GM19239 (cell line): ENCODE results near the gene GAS6.

Experiments used
- DNase-seq: peaks from one replicate; pipeline ENCODE4 v3.0.0; 2011; ENCODE audit warnings: low spot score; ENCODE audit not compliant: insufficient read length
- FAIRE-seq: peaks from 2 replicates; lab custom pipeline; 2011; peaks lifted over from hg19 to GRCh38; lab: Jason Lieb, UNC

The GAS6 gene

DNA sequence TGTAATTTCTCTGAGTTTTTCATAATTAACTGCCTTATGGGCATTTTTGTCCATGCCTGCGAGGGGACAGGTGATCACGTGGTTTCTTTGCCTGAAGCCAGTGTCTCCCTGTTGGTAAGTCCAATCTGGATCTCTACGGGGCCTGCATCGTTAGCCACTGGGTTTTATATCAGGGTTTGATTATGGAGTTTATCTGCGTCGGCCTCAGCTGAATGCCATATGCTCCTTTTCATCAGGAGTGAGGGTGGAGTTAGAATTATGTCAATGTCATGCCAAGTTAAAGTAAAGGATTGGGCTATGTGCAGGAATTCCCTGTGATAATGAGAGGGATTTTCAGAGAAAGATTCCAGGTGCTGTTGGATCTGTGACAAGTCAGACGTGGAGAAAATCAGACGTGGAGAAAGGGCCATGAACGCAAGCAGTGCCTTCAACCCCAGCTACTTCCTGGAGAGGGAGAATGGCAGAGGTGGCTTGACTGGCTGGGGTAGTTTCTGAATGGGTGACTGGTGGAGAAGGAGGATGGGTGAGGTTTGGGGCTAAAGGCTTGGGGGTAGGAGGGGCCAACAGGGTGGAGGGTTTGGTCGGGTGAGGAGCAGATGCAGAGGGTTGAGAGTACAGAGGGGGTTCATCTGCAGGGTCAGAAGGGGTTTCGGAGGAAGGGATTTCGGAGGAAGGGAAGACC is 80.5 kb downstream of the GAS6 start:
- no peak for DNase-seq
- FAIRE-seq, result no peak

GRCh38 chr13:113782472-113782871 is 81.4 kb downstream of the GAS6 start:
- no peak for DNase-seq
- no peak for FAIRE-seq

DNA sequence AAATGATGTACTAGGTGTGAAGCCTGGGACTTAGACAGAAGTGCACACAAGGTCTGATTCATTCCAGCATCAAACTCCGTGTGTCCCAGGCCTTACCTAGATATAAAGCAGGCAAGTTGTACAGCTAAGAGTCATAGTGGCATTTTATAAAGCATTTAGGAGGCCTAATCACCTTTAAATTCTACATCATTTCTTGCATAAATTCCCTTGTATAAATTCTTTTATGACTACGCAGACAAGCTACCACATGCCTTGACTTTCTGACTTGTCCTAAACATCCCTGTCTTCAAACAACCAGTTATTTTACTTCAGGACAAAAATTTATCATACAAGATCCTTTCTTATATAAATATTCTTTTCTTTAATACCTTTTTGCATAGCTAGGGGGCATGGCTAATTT is 82.3 kb downstream of the GAS6 start:
- no peak for DNase-seq

GRCh38 chr13:113777311-113778260 is 86.3 kb downstream of the GAS6 start:
- DNase-seq, result no peak

More for the DNA sequence above, 82.3 kb downstream of the GAS6 start:
- FAIRE-seq, result no peak

DNA sequence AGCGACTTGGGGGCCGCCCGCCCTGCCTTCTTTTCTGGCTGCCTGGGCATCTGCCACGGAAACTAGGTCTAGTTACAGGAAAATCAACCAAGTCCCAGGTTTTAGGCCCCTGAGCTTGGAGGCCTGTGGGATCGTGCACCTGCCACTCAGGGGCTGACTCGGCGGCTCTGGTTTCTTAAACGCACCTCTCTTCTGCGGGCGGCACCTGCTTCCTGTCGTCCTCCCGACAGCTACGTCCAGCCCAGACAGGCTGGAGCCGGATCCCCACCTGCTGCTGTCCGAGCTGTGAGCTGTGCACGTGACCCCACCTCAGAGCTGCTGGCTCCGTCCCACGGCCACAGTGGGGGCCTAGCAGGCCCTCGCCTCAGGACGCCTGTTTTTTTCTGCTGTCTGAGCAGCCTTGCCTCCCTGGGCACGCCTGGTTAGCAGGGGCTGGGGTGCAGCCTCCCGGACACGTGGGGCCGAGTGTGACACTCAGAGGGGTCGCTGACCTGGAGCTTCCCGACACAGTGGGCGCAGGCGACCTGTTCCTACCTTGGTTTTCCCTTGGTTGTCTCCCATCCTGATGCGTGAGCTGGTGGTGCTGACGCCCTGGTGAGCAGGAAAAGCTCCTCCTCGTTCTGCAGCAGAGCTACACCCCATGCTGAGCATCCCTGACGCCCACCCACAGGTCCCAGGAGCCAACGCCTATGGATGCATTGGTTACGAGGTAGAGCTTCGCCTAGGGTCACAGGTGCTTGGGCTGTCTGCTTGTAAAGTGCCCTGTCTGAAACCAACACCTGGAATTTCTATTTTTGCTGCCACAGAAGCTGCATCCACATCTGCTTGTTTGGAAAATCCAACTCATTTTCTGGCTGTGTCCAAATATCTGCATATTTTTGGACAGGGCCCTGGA is 87.4 kb downstream of the GAS6 start:
- DNase-seq (no peak), FAIRE-seq (no peak)

More at GRCh38 chr13:113777311-113778260, 86.3 kb downstream of the GAS6 start:
- FAIRE-seq, result no peak

GRCh38 chr13:113775451-113776145 is 88.3 kb downstream of the GAS6 start:
- FAIRE-seq (no peak), DNase-seq (no peak)

GRCh38 chr13:113774177-113775107 is 89.4 kb downstream of the GAS6 start:
- FAIRE-seq (no peak), DNase-seq (no peak)

- FAIRE-seq (no peak), DNase-seq (no peak)
Observed at GRCh38 chr13:113771709-113772331, 92.1 kb downstream of the GAS6 start.

- no peak for FAIRE-seq
- DNase-seq, result no peak
Observed at GRCh38 chr13:113770937-113771336, 92.9 kb downstream of the GAS6 start.
